SW 1271 (cell line): ENCODE data around the gene BBLN.

Source experiments
- DNase-seq, 2 experiments: peaks; one replicate each; lab custom pipeline; 2025; lab: John Stamatoyannopoulos, UW

BBLN gene

GRCh38 chr9:128145536-128145935 is 14.5 kb upstream of the BBLN start:
- no peak for DNase-seq

- DNase-seq = no peak
Measured at GRCh38 chr9:128145951-128146351, 14.1 kb upstream of the BBLN start.

GRCh38 chr9:128146591-128147120 is 13.4 kb upstream of the BBLN start:
- no peak for DNase-seq

GRCh38 chr9:128148509-128149000 is 11.5 kb upstream of the BBLN start:
- DNase-seq = no peak

GRCh38 chr9:128149001-128149701 is 10.9 kb upstream of the BBLN start, which contains the start of gene LCN2:
LCN2 (plus strand) TSS chr9:128149453; CDS start chr9:128149526, 73 bp downstream.
- no peak for DNase-seq

- no peak for DNase-seq
Measured at GRCh38 chr9:128149951-128150593, 10.0 kb upstream of the BBLN start.

GRCh38 chr9:128150594-128151308 is 9.3 kb upstream of the BBLN start:
- DNase-seq = no peak

GRCh38 chr9:128151309-128152132 is 8.5 kb upstream of the BBLN start:
- DNase-seq = no peak

GRCh38 chr9:128152133-128153059 is 7.7 kb upstream of the BBLN start:
- DNase-seq = no peak

- DNase-seq = no peak
Measured at GRCh38 chr9:128153060-128153946, 6.8 kb upstream of the BBLN start.

- no peak for DNase-seq
Measured at GRCh38 chr9:128153947-128154695, 5.9 kb upstream of the BBLN start.

GRCh38 chr9:128155736-128156500 is 4.1 kb upstream of the BBLN start:
- DNase-seq = no peak

GRCh38 chr9:128159522-128159783 is 612 bp upstream of the BBLN start:
- no peak for DNase-seq

GRCh38 chr9:128160603-128160987 is 530 bp downstream of the BBLN start:
- no peak for DNase-seq

- no peak for DNase-seq
Measured at GRCh38 chr9:128161215-128161902, 1.3 kb downstream of the BBLN start.

GRCh38 chr9:128162215-128163026 is 2.4 kb downstream of the BBLN start:
- DNase-seq = no peak

- no peak for DNase-seq
Measured at GRCh38 chr9:128163027-128163515, 3.0 kb downstream of the BBLN start.
